ENCODE results near the gene SEMA4B.

The SEMA4B gene

DNA sequence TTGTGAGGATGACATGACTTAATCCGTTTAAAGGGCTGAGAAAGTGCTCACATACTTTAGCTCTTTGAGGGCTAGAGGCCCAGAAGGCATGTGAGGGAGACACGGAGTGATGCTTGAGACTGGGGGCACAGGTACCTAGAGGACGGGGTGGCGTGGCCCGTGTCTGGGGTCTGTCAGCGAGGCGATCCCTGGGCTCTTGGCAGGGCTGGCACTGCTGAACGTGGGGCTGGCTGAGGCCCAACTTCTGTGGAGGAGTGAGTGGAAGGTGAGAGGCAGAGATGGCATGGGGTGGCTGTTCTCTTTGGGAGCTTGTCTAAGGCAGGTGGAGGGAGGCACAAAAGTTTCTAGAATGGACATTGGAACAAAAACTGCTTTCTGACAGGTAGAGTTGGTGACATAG is 9.5 kb downstream of the SEMA4B start:
- Histone ChIP-seq H3K4me3 (ENCODE audit: low read length in 2 of 2) (no peak overlapping the region), H3K4me1 (ENCODE audit: control insufficient read depth, insufficient read depth, low read length) (peaks cover 39% of the 10 kb centered on the region), H3K36me3 (ENCODE audit: control insufficient read depth in 2 of 2, insufficient read depth in 2 of 2, low read length in 2 of 2) (peaks cover 5 to 6% of the 10 kb centered on the region in 2 donors), H3K9me3 (ENCODE audit: control insufficient read depth in 2 of 2, low read length in 2 of 2) (no peaks in the 10 kb centered on the region), H3K27ac (ENCODE audit: low read length) (peak overlapping the region; percentile 31), H3K27me3 (ENCODE audit: control insufficient read depth in 1 of 2, insufficient read depth in 2 of 2, low read length in 2 of 2) (no peaks in the 10 kb centered on the region), H3K9ac (ENCODE audit: low read length in 2 of 2) (no peak overlapping the region)

GRCh38 chr15:90211009-90211408 is 9.9 kb downstream of the SEMA4B start:
- Histone ChIP-seq H3K27ac (ENCODE audit: low read length) (peak overlapping the region; percentile 31), H3K36me3 (ENCODE audit: control insufficient read depth in 2 of 2, insufficient read depth in 2 of 2, low read length in 2 of 2) (peaks cover 5 to 6% of the 10 kb centered on the region in 2 donors), H3K9ac (ENCODE audit: low read length in 2 of 2) (no peak overlapping the region), H3K4me1 (ENCODE audit: control insufficient read depth, insufficient read depth, low read length) (peaks cover 35% of the 10 kb centered on the region), H3K9me3 (ENCODE audit: control insufficient read depth in 2 of 2, low read length in 2 of 2) (no peaks in the 10 kb centered on the region), H3K4me3 (ENCODE audit: low read length in 2 of 2) (no peak overlapping the region), H3K27me3 (ENCODE audit: control insufficient read depth in 1 of 2, insufficient read depth in 2 of 2, low read length in 2 of 2) (no peaks in the 10 kb centered on the region)

DNA sequence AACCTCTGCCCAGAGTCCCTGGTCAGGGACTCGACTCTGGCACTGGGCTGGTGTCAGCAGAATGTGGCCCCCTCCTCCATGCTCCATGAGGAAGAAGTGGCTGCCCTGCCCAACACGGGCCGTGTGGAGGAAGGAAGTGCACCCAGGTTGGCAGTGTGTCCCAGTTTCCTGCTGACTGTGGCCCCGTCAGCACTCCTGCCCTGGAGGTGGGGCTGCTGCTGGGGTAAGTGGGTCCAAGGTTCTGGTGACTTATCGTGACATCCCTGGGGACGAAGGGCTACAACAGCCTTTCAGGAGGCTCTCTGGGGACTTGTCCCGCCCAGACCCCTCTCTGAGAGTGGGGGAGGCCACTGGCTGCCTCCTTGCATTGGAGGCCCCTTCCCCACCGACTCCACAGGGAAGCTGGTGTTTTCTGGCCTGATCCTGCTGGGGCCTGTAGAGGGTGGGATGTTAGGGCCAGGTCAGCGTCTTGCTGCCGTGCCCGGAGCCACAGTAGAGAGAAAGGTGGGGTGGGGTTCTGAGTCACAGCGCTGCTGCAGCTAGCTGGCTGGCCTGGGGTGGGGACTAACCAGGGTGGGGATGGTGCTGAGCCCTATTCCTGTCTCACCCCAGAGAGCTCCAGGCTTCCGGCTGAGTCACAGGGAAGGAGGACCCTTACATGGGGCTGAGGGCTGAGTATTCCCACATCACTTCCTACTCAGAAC is 10.5 kb downstream of the SEMA4B start:
- peaks cover 3 to 6% of the 10 kb centered on the region in 2 donors for H3K36me3 ChIP-seq (ENCODE audit: control insufficient read depth in 2 of 2, insufficient read depth in 2 of 2, low read length in 2 of 2)
- peak overlapping the region; percentile 31 for H3K27ac ChIP-seq (ENCODE audit: low read length)
- no peaks in the 10 kb centered on the region for H3K9me3 ChIP-seq (ENCODE audit: control insufficient read depth in 2 of 2, low read length in 2 of 2)
- H3K9ac ChIP-seq (ENCODE audit: low read length in 2 of 2) = no peak overlapping the region
- H3K27me3 ChIP-seq (ENCODE audit: control insufficient read depth in 1 of 2, insufficient read depth in 2 of 2, low read length in 2 of 2) = no peaks in the 10 kb centered on the region
- no peak overlapping the region for H3K4me3 ChIP-seq (ENCODE audit: low read length in 2 of 2)
- H3K4me1 ChIP-seq (ENCODE audit: control insufficient read depth, insufficient read depth, low read length) = peaks cover 32% of the 10 kb centered on the region

GRCh38 chr15:90212221-90213098 is 11.3 kb downstream of the SEMA4B start:
- Histone ChIP-seq H3K9me3 (ENCODE audit: control insufficient read depth in 2 of 2, low read length in 2 of 2) (no peaks in the 10 kb centered on the region), H3K36me3 (ENCODE audit: control insufficient read depth in 2 of 2, insufficient read depth in 2 of 2, low read length in 2 of 2) (peaks cover 3 to 7% of the 10 kb centered on the region in 2 donors), H3K4me3 (ENCODE audit: low read length in 2 of 2) (peak overlapping the region in 1 of 2 donors; percentile 22), H3K27me3 (ENCODE audit: control insufficient read depth in 1 of 2, insufficient read depth in 2 of 2, low read length in 2 of 2) (no peaks in the 10 kb centered on the region), H3K9ac (ENCODE audit: low read length in 2 of 2) (peak overlapping the region in 1 of 2 donors; percentile 18), H3K27ac (ENCODE audit: low read length) (no peak overlapping the region), H3K4me1 (ENCODE audit: control insufficient read depth, insufficient read depth, low read length) (peaks cover 32% of the 10 kb centered on the region)

GRCh38 chr15:90213122-90213817 is 12.1 kb downstream of the SEMA4B start:
- Histone ChIP-seq H3K27me3 (ENCODE audit: control insufficient read depth in 1 of 2, insufficient read depth in 2 of 2, low read length in 2 of 2) (no peaks in the 10 kb centered on the region), H3K36me3 (ENCODE audit: control insufficient read depth in 2 of 2, insufficient read depth in 2 of 2, low read length in 2 of 2) (peaks cover 6 to 16% of the 10 kb centered on the region in 2 donors), H3K4me1 (ENCODE audit: control insufficient read depth, insufficient read depth, low read length) (peaks cover 32% of the 10 kb centered on the region), H3K9ac (ENCODE audit: low read length in 2 of 2) (no peak overlapping the region), H3K27ac (ENCODE audit: low read length) (no peak overlapping the region), H3K4me3 (ENCODE audit: low read length in 2 of 2) (no peak overlapping the region), H3K9me3 (ENCODE audit: control insufficient read depth in 2 of 2, low read length in 2 of 2) (no peaks in the 10 kb centered on the region)

DNA sequence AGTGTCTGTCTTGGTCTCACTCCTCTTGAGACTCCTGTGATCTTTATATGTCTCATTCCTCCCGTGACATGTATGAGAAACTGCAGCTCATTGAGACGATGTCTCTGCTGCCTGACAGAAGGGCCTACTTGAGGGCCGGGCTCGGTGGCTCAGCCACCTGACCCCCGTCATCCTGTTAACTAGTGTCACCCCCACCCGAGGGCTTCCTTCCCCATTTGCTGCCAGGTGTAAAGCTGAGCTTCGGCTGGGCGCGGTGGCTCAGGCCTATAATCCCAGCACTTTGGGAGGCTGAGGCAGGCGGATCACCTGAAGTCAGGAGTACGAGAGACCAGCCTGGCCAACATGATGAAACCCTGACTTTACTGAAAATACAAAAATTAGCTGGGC is 12.7 kb downstream of the SEMA4B start:
- Histone ChIP-seq H3K27me3 (ENCODE audit: control insufficient read depth in 1 of 2, insufficient read depth in 2 of 2, low read length in 2 of 2) (no peaks in the 10 kb centered on the region), H3K9me3 (ENCODE audit: control insufficient read depth in 2 of 2, low read length in 2 of 2) (no peaks in the 10 kb centered on the region), H3K27ac (ENCODE audit: low read length) (no peak overlapping the region), H3K9ac (ENCODE audit: low read length in 2 of 2) (no peak overlapping the region), H3K4me1 (ENCODE audit: control insufficient read depth, insufficient read depth, low read length) (peaks cover 32% of the 10 kb centered on the region), H3K36me3 (ENCODE audit: control insufficient read depth in 2 of 2, insufficient read depth in 2 of 2, low read length in 2 of 2) (peaks cover 6 to 16% of the 10 kb centered on the region in 2 donors), H3K4me3 (ENCODE audit: low read length in 2 of 2) (no peak overlapping the region)

GRCh38 chr15:90214553-90215196 is 13.5 kb downstream of the SEMA4B start:
- Histone ChIP-seq H3K9ac (ENCODE audit: low read length in 2 of 2) (no peak overlapping the region), H3K9me3 (ENCODE audit: control insufficient read depth in 2 of 2, low read length in 2 of 2) (no peaks in the 10 kb centered on the region), H3K36me3 (ENCODE audit: control insufficient read depth in 2 of 2, insufficient read depth in 2 of 2, low read length in 2 of 2) (peaks cover 6 to 14% of the 10 kb centered on the region in 2 donors), H3K27ac (ENCODE audit: low read length) (no peak overlapping the region), H3K27me3 (ENCODE audit: control insufficient read depth in 1 of 2, insufficient read depth in 2 of 2, low read length in 2 of 2) (no peaks in the 10 kb centered on the region), H3K4me3 (ENCODE audit: low read length in 2 of 2) (no peak overlapping the region), H3K4me1 (ENCODE audit: control insufficient read depth, insufficient read depth, low read length) (peaks cover 40% of the 10 kb centered on the region)

DNA sequence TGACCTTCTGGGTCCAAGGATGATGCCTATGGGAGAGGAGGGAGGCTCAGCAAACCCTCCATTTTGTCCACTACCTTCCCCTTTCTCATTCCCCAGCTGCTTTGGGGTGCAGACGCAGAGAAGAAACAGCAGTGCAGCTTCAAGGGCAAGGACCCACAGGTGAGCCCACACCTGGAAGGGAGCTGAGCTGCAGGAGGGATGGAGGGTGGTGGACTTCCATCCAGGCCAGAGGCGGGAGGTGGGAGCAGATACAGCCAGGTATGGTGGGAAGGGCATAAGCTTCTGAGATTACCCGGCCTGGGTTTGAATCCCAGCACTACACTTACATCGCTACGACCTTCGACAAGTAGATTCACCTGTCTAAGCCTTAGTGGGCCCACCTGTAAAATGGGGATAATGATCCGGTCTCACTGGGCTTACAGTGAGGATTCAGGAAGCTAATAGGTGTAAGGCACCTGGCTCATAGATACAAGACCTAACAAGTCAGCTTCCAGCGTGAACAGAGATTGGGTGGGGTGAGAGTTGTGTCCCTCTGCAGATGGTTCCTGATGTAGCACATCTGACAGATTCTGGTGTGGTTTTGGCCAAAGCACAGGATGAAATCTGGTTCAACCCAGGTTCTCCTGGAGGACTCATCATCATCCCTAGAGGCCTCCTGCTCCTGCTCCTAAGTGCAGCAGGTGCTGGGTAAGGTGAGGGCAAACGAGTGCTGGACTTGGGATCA is 16.7 kb downstream of the SEMA4B start:
- Histone ChIP-seq H3K4me1 (ENCODE audit: control insufficient read depth, insufficient read depth, low read length) (peaks cover 28% of the 10 kb centered on the region), H3K27me3 (ENCODE audit: control insufficient read depth in 1 of 2, insufficient read depth in 2 of 2, low read length in 2 of 2) (no peaks in the 10 kb centered on the region), H3K9ac (ENCODE audit: low read length in 2 of 2) (no peak overlapping the region), H3K27ac (ENCODE audit: low read length) (no peak overlapping the region), H3K9me3 (ENCODE audit: control insufficient read depth in 2 of 2, low read length in 2 of 2) (no peaks in the 10 kb centered on the region), H3K36me3 (ENCODE audit: control insufficient read depth in 2 of 2, insufficient read depth in 2 of 2, low read length in 2 of 2) (peaks cover 9 to 13% of the 10 kb centered on the region in 2 donors), H3K4me3 (ENCODE audit: low read length in 2 of 2) (no peak overlapping the region)

DNA sequence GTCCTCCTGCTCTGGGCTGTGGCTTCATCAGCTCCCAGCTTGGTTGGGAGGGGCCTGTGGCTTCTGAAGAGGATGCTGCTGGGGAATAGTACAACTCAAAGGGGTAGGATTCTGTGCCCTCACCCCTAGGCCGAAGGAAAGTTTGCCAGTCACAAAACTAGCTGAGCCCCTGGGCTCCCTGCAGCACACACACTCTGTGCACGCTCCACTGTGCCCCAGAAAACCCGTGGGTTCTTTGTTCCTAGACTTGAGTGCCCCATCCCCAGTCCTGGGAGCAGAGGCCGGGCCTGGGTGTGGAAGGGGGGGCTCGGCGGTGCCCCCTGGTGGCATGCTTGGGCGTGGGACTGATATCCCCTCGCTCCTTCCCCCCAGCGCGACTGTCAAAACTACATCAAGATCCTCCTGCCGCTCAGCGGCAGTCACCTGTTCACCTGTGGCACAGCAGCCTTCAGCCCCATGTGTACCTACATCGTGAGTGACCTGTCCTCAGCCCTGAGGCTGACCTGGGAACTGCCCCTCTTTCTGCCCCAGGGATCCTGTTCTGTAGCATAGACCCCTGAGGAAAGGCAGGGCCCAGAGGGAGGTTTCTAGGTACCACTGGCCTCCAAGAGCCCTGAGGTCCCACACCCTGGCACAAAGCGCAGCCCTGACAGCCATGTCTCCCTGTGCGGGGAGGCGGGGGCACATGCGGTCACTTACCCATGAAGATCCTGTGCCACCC is 18.5 kb downstream of the SEMA4B start:
- peaks cover 23 to 30% of the 10 kb centered on the region in 2 donors for H3K36me3 ChIP-seq (ENCODE audit: control insufficient read depth in 2 of 2, insufficient read depth in 2 of 2, low read length in 2 of 2)
- no peaks in the 10 kb centered on the region for H3K27me3 ChIP-seq (ENCODE audit: control insufficient read depth in 1 of 2, insufficient read depth in 2 of 2, low read length in 2 of 2)
- H3K4me3 ChIP-seq (ENCODE audit: low read length in 2 of 2) = no peak overlapping the region
- H3K4me1 ChIP-seq (ENCODE audit: control insufficient read depth, insufficient read depth, low read length) = peaks cover 23% of the 10 kb centered on the region
- H3K9ac ChIP-seq (ENCODE audit: low read length in 2 of 2) = no peak overlapping the region
- peak overlapping the region; percentile 55 for H3K27ac ChIP-seq (ENCODE audit: low read length)
- H3K9me3 ChIP-seq (ENCODE audit: control insufficient read depth in 2 of 2, low read length in 2 of 2) = no peaks in the 10 kb centered on the region

All from stomach smooth muscle (tissue), 2 donors.